ENCODE results near the gene WDR33.

DNA sequence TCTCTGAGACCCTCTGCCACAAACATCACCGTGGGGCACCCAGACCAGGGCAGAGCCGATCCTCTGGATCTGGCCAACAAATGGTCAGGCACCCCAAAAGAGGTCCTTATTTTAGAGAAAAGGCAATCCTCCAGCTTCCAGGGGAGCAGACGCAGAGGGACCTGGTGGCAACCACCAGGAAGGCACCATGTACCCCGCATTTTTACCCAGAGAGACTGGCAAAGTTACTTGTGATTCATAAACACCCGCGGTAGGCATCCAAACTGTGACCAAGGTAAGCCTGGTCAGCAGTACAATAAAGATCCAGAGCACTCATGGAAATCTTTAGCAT is 146.1 kb downstream of the WDR33 start:
- TF ChIP-seq POLR2A (IDR thresholded peaks at IDR 0.05) (no peak), EP300 (IDR thresholded peaks at IDR 0.05) (no peak)
- TF ChIP-seq, protein P1, sequence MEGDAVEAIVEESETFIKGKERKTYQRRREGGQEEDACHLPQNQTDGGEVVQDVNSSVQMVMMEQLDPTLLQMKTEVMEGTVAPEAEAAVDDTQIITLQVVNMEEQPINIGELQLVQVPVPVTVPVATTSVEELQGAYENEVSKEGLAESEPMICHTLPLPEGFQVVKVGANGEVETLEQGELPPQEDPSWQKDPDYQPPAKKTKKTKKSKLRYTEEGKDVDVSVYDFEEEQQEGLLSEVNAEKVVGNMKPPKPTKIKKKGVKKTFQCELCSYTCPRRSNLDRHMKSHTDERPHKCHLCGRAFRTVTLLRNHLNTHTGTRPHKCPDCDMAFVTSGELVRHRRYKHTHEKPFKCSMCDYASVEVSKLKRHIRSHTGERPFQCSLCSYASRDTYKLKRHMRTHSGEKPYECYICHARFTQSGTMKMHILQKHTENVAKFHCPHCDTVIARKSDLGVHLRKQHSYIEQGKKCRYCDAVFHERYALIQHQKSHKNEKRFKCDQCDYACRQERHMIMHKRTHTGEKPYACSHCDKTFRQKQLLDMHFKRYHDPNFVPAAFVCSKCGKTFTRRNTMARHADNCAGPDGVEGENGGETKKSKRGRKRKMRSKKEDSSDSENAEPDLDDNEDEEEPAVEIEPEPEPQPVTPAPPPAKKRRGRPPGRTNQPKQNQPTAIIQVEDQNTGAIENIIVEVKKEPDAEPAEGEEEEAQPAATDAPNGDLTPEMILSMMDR (IDR thresholded peaks at IDR 0.05), result no peak
